Glomerular endothelial cell (primary cell): ENCODE data around the gene HEXB. TPM values are rescaled to one million over a fixed set of nuclear protein-coding genes. Genes with fewer than 3 reads are reported as not detected.

Experiments
- DNase-seq: peaks from one replicate; pipeline ENCODE4 v3.0.0-alpha.2; 2011; ENCODE audit warnings: low read depth, low spot score; ENCODE audit errors: extremely low read depth
- total RNA-seq: library from RNA; depleted of rRNA; stranded (reverse); fragments of >200 nt; gene quantifications from 2 replicates; pipeline ENCODE4 v1.2.3, GENCODE V29; 2015

The HEXB gene
- 216 and 234 TPM in 2 replicates for total RNA-seq

DNA sequence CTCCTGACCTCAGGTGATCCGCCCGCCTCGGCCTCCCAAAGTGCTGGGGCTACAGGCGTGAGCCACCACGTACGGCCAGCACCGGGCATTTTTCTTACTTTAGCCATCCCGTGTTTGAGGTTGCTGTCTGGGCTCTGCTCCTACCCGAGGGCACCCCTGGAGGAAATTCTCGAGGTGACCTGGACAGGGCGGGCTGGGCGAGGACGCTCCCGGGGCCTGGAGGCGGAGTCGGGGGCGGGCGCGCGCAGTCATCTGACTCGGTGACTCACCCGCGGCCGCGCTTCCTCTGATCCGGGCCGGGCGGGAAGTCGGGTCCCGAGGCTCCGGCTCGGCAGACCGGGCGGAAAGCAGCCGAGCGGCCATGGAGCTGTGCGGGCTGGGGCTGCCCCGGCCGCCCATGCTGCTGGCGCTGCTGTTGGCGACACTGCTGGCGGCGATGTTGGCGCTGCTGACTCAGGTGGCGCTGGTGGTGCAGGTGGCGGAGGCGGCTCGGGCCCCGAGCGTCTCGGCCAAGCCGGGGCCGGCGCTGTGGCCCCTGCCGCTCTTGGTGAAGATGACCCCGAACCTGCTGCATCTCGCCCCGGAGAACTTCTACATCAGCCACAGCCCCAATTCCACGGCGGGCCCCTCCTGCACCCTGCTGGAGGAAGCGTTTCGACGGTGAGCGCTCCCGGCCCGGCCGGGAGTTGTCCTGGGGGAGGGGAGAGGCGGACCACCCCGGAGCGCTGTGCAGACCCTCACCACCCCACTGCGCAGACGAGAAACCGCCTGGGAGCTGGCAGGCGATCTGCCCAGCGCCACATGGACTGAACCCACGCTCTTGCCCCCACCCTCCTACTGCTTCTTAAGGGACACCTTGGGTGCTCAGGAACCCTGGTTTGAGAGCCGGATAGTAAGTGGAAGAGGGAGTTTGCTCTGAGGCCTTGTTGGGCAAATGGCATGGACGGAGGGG lies at the start of gene HEXB:
Gene HEXB, plus strand, starts transcription at position 334 of the 952 bp plus-strand sequence. Its CDS starts 28 bp downstream, at position 362.
- no peak for DNase-seq

DNA sequence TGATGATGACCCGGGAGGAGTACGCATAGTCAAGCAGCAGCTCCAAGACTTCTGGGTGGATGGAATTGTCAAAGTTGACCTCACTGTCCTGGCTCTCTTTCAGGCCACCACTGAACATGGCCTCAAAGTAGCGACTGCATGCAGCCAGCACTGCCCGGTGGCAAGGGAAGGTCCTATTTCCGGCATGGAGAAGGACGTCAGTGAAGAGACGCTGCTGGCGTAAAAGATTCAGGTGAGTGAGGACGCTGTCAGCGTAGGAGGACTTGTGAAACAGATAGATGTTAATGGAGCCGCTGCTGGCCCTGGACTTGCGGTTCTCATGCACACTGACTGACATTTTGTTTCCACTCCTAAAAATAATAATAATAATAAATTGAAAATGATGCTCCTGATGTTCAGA lies 48.9 kb upstream of the HEXB start:
- no peak for DNase-seq

DNA sequence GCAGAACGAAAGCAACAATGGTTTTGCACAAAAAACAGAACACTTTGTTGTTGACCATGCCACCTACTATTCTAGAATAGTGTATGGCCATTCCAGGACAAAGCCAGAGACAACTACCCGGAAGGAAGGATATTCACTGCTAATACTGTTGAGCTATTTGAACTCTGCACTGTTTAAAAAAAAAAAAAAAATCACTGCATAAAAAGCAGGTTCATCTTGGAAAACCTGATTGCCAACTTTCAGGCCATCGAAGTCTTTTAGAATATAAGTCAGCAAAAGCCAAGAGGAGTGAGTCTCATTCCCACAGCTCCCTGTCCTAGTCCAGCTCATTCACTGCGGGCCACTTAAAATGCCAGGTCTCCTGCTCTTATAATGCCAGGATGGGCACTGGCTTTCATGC lies 48.5 kb upstream of the HEXB start:
- DNase-seq = no peak

DNA sequence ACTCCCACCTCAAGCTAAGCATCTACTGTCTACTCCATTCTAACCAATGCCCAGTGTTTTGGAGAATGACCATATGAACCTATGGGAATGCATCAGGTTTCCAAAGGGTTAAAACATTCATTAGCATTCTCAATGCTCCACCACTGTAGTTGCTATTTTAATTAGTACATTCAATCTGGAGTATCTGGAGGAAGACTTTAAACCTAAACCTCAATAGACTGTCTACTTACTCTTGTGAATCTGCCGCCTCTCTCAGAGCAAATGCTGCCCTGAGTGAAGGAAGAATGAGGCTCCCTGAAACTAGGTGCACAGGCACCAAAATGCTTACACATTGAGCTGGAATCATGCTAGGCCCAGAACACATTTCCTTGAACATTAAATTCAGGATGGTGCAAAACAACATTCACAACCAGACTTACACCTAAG lies 46.5 kb upstream of the HEXB start:
- no peak for DNase-seq

DNA sequence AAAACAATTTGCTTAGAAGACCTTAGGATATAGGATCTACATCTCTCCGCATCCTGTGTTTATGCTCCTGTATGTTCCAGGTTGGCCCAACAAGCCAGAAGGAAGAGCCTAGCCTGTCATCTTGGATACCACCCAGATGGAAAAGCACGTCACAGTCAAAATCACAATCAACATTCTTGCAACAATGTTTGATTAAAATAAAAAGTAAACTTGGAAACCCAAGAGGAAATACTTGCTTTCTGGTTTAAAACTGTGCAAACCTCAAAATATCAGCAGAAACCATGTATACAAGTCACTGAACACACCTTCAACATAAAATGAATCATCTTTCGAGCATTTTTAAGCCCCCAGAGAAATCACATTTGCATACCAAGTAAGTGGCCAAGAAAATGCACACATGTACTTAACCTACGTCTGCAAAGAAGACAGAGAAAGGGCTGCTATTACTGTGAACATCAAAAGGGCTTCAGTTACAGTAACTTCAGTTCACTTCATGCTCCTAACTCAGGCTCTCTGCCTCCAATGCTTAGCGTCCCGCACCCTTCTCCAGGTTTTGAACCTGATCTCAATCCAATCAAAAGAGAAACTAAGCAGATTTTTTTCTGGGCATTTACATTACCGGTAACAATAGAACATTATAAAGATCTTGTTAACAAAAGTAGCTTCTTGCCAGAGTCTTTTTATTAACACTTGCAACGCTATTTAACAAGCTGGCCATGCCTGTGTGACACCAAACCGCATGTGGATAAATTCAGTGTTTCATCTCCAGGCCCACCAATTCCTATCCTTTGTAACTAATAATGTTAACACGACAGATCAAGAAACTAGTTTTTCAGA lies 45.8 kb upstream of the HEXB start:
- no peak for DNase-seq

DNA sequence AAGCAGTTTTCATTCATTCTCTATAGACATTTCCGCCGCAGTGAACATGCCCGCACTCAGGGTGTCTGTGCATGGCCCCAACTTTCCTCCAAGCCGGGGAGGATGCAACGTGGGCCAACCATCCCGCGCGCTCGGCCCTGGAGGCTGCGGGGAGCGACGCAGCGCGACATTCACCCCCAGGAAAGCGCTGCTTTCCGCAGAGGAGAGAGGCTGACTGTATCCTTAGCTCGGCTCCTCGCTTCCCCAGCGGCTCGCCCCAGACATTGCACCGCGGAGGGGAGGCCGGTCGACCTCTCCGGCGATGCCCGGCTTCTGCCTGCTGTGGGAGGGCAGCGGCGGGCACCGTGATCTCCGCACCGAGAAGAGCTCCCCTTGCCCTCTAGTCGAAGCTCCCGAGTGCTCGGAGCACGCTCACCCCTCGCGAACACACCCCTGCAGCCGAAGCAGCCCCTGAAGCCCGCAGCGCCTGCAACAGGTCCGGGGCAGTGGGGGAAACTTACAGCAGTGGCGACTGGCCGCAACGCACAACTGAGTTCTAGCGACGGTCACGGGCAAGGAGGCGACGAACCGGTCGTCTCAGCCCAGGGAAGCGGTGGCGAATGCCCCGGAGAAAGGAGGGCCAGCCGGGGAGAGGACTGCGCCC lies 45.1 kb upstream of the HEXB start:
- DNase-seq = no peak

DNA sequence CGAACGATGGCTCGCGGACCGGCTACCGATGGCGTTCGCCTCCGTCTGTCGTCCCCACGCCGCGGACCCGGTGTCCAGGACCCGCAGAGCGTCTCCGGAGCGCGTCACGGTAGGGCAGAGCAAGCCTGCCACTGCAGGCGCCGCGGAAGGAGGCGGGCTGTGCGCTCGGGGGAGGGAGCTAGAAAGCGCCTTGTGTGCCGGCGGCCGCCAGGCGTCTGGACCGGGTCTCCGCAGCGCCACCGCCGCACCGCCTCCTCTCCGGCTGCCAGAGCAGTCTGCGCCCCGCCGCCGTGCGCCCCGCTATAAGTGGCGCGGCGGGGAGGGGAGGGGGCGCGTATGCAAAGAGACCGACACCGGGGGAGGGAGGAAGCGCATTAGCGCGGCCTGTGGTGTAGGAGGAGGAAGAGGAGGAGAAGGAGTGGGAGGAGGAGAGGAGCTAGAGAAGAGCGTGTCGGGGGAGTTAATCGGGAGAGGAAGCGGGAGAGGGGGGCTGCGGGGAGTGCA lies 44.5 kb upstream of the HEXB start, which contains the start of gene ENC1:
Gene ENC1, minus strand, starts transcription at position 279 of the 504 bp plus-strand sequence. CDS start 4,243 bp downstream, outside the sequence.
- no peak for DNase-seq

DNA sequence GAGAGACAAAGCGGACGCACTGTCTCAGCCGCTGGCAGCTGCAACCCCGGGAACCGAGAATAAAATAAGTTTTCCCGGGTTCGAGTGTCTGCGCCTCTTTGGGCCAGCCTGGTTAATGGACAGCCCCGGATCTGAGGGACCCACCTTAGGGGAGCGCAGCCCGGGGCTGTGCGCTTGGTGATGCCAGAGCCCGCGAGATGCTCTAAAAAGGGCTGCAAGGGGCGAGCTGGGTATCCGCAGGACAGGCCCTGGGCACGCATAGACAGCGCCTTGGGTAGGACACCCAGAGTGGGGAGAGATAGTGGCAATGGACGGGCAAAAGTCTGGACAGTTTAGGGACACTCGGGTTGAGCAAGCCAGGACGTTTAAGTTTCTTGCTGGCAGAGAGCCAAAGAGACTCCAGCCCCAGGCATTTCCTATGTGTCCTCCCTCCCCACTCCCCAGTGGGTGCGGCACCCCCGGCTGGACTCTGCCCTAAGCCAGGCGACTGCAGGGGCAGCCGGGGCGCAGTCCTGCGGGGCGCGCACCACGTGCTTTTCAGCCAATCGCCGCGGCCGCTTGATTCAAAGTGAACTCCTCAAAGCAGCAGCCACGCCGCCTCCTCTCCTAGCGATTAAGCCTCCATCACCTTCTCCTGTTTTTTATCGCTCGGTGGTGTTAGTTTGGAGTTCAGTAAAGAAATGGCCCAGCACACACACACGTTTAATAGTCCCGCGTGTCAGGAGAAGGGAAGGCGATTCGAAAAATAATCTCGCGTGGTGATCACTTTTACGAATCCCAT lies 43.9 kb upstream of the HEXB start:
- DNase-seq = no peak

DNA sequence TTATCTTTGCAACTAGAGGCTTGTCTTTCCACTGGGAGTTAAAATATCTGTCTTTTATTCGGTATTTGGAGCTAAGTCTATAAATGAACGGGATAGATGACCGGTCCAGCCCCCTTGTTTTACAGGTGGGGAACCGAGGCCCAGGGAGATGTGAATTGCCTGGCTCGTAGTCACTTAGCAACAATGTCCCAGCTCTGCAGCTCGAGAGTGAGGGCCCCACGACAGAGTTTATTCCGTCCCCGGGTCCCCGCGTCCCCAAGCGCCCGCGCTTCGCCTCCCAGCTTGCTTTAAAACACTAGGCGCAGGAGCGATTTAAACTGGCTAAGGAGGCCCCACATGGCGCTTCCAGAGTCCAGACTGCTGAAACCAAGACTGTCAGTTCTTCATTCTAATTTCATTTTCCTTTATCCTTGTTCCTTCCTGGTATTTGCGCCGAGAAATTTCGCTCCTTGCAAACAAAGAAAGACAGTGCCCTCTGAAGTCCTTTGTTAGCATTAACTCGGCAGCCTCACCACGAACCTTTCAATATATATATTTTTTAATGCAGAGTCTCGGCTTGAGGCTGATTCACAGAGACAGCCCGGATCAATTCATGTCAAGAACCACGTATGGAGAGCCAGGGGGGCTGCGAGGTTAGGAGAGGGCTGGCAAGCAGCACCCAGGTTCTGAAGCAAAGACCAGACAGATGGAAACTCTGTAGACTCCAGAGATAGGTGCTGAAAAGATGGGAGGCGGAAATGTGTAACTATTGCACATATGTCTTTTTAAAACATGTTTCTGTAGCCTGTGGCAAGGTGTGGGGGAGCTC lies 43.1 kb upstream of the HEXB start:
- DNase-seq = no peak

DNA sequence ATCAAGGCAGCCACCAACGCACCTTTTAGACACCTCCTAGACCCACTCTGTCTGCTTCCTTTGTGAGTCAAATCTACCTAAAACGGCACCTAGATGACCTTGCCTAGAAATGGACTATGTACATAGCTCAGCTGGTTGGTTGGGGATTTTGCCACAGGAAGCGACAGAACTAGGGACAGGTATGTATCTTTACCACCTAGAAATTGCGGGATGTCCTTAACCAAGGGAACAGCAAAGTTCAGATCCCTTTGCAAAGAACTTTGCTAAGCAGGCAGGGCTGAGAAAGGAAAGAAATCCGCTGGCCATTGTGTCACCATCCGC lies 42.5 kb upstream of the HEXB start:
- DNase-seq = no peak

DNA sequence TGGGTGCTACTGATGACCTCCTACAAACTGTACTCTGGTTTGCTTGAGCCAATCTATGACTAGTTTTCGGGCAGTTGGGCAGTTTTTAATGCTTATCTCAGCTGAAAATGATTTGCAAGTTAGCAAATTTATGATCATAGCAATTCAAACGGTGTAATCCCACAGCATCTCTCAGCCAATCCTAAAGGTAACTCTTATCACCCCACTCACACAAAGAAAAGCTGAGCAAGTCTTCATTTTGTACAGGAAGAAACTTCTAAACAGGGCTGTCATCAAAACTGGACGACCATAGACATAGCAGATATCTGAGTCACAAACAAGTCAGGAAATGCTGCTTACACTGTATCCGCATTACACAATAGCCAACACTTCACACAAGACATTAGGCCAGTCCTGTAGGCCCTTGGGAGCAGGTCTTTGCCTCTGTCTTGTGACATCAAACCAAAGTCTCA lies 41.9 kb upstream of the HEXB start:
- no peak for DNase-seq

DNA sequence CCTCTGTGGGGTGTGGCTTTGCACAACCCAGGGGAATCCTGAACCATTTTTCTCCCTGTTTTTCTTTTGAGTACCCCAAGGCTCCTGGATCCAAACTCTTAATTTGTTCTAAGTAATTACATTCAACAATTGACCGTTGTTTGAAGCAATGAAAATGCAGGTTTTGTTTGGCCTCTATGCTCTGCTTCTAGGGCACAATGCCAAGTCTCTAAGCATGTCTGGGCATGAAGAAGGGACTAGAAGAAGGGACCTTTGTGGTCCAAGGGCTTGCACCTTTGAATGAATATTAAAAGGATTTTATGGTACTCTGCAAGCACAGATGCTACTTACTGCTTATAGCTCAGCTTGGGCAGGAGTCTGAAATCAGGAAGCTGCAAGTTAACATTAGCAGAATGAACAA lies 37.9 kb upstream of the HEXB start:
- no peak for DNase-seq

DNA sequence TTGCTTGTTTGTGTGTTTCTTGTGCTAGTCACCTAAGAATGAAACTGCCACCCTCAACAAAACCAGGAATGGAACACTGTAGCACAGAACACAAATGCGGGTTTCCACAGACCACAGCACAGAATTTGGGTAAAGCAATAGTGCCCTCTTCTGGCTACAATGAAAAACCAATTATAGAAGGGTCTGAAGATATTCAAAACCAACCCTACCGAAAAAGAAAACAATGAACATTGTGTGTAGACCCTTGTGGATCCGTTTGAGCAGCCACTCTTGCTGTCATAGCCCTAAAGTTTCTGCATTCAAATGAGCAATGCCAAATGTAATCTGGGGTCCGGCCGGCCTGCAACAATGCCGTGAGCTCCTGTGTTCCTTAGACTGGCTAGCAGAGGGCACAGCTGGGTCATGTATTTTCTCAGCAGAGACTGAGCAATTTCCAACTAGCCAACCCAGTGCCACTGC lies 36.2 kb upstream of the HEXB start:
- no peak for DNase-seq

DNA sequence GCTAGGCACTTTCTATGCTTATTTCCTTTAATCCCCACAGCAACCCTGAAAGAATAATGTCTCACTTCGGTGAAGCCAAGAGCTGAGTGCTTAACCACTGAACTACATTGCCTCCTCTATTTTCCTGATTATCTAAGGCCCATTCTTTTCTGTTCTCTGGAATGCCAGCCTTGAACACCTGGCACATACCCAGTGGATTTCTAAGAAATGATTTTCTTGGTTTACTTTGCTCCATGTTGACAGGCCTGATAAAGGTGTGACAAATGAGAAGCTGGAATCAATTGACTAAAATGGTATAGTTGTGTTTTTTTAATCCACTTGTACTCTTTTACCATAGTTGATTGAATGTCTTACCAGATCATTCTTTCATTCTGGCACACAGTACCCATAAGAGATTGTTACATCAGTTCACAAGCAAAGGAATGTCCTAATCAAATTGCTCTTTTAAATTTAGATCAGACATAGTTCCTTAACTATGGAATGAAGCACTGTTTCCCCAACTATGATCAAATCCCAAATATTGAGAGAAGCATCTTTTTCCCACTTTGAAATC lies 35.5 kb upstream of the HEXB start:
- no peak for DNase-seq

DNA sequence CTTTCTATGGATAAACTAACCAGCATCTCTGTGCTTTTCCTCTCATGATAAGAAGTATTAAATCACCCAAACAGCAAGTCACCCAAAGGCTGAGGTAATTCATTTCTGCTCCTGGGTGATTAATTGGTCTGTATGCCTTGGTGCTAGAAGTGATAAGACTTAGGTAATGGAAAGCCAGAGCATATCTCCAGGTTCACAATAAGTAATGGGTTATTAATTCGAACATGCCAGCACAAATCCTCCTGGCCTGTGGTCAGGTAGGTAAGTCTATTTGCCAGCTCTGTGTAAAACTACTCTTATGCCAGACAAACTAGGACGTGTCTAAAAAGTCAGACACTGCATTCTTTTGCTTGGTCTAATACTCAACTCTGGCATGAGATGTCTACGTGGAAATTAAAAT lies 33.3 kb upstream of the HEXB start:
- no peak for DNase-seq

DNA sequence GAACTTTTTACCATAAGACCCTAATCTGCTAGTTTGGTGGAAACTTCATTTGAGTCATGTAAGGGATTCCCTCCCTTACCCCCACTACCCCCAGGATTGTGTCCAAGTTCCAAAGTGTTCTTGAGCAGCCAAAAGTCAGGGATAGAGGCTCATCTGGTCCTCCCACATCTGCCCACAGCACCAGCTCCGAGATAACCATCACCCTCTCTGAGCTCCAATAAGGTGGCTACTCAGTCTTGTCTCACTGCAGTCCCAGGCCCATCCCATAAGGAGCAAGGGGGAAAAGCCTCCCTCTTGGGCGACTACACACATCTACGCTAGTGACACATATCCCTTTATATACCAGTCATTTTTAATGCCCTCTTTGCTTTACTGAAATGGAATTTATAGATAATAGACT lies 32.5 kb upstream of the HEXB start:
- no peak for DNase-seq

DNA sequence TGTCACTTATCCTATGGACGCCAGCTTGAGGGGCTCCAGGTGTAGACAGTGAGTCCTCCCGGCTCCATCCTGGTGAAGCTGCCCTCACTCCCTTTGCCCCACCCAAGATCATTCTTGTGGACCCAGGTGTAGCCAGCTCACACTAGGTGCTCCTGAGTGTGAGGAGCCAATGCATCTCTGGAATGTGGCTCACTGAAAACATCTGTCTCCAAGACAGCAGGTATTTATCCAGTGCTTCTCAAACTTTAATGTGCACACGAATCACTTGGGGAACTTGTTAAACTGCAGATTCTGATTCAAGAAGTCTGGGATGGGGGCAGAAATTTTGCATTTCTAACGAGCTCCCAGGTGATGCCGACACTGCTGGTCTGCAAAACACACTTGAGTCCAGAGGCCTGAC lies 31.0 kb upstream of the HEXB start:
- no peak for DNase-seq

DNA sequence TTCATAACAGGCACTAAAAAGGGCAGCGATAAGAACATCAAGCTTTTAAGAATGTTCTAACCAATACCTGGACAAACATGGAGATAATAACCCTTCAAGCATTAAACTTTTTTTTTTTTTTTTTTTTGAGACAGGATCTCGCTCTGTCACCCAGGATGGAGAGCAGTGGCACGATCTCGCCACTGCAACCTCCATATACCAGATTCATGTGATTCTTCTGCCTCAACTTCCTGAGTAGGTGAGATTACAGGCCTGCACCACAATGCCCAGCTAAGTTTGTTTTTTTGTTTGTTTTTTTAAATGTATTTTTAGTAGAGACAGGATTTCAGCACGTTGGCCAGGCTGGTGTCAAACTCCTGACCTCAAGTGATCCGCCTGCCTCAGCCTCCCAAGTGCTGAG lies 29.8 kb upstream of the HEXB start:
- DNase-seq = no peak

DNA sequence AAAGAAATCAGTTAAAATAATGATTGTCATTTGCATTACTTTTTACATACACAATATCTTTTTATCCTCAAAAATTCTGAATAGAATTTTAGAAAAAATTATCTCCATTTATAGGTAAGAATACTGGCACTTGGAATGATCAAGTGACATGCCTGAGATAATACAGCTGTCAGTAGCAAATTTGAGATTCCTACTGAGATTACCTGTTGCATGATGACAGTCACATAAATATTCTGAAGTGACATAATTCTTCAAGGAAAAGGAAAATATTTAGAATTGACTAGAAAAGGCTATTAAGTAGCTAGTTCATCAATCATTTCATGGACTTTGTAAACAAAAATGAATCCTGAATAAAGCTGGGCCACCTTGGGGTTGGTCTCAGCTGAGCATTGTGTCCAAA lies 29.3 kb upstream of the HEXB start:
- DNase-seq = no peak
